Ramos (cell line): ENCODE results near the gene NUDT4.

Experiments used
- in situ Hi-C: fragments of 300-500 bp; cut with MboI; formaldehyde crosslinking; loops from one replicate; pipeline ENCODE4 v1.14.3; 2022; ENCODE audit warnings: low sequenced_read_pairs; ENCODE audit not compliant: unreplicated experiment

The NUDT4 gene

GRCh38 chr12:93365616-93366405 lies 11.9 kb upstream of the NUDT4 start:
- in situ Hi-C loops, result no loop called here

DNA sequence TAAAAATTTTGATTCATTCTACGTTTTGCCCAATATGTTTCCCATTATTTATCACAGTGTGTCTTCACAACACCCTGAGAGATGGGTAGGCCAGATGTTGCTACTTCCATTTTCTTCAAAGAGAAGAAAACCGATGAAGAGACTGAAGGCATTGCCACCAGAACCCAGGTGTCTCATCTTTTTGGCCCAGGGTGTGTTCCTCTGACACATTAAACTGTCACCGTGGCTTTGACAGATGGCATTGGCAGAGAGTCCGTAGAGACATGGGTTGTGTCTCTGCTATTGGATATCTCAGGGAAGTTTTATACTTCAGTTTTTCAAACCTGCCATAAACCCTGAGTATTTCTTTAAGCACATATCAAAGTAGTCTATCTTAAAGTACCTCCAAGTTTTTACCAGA lies 11.3 kb upstream of the NUDT4 start:
- in situ Hi-C loops, result no loop called here

GRCh38 chr12:93368766-93369165 lies 9.0 kb upstream of the NUDT4 start:
- in situ Hi-C loops, result no loop called here

- in situ Hi-C loops, result no loop called here
These were observed 8.2 kb upstream of the NUDT4 start for GRCh38 chr12:93369505-93369904.

DNA sequence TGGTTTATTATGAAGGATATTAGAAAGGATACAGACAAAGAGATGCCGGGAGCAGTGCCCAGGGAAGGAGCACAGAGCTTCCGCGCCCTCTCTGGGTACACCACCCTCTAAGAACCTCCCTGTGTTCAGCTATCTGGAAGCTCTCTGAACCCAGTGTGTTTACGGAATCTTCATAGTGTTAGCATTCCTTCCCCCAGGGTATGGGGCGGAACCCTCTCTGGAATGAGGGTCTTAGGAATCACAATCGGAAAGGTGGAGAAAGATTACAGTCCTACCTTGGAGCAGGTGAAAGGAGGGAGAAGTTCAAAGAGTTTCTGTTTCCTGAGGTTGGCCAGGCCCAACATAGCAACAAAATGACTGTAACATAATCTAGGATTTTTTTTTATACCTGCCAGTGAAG lies 6.8 kb upstream of the NUDT4 start:
- in situ Hi-C loops, result no loop called here

- in situ Hi-C loops, result no loop called here
These were observed 3.6 kb upstream of the NUDT4 start for GRCh38 chr12:93373961-93374656.

DNA sequence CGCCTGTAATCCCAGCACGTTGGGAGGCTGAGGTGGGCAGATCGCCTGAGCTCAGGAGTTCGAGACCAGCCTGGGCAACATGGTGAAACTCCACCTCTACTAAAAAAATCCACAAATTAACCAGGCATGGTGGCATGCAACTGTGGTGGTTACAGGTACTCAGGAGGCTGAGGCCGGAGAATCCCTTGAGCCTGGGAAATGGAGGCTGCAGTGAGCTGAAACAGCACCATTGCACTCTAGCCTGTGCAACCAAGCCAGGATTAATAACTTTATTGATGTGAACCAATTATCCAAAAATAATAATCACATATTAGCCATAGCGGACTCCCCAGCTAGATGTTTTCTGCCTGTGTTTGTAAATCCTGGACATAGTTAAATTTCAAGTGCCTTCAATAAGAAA lies 1.8 kb upstream of the NUDT4 start:
- in situ Hi-C loops, result loop anchor here (25.0 kb wide), 1 partner anchor 589 kb away; no protein-coding TSS in a partner anchor

- in situ Hi-C loops, result loop anchor here (25.0 kb wide), 1 partner anchor 589 kb away; no protein-coding TSS in a partner anchor
These were observed 1.1 kb upstream of the NUDT4 start for GRCh38 chr12:93376436-93377251.

DNA sequence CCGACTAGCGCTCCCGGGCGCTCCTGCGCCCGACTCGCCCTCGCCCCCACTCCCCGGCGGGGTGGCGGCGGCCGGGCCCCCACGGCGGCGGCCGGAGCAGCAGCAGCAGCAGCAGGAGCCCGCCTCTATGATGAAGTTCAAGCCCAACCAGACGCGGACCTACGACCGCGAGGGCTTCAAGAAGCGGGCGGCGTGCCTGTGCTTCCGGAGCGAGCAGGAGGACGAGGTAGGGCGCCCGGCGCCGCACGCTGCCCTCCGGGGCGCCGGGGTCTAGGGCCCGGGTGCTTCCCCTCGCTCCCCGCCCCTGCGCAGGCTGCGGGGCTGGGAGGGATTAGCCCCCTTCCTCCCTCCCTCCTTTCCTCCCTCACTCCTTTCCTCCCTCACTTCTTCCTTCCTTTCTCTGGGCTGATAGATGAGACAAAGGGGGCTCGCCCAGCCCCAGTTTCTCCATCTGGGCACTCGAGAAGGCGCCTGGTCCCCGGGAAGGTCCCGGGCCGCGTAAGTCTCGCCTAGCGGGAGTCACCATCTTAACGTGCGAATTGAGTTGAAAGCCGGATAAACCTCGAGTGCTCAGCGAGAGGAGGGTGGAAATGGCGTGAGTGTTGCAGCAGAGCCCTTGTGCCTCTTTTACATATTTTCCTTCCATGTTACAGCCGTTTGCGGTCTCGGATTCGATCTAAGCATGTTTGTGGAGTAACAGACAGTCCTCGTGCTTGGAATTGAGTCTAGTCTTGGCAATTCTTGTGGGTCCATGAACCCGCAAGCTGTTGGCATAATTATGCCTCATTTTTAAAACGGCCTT lies 672 bp downstream of the NUDT4 start:
- in situ Hi-C loops, result loop anchor here (25.0 kb wide), 1 partner anchor 591 kb away; no protein-coding TSS in a partner anchor

- in situ Hi-C loops, result loop anchor here (25.0 kb wide), 1 partner anchor 592 kb away; no protein-coding TSS in a partner anchor
These were observed 1.2 kb downstream of the NUDT4 start for GRCh38 chr12:93378998-93379325.

DNA sequence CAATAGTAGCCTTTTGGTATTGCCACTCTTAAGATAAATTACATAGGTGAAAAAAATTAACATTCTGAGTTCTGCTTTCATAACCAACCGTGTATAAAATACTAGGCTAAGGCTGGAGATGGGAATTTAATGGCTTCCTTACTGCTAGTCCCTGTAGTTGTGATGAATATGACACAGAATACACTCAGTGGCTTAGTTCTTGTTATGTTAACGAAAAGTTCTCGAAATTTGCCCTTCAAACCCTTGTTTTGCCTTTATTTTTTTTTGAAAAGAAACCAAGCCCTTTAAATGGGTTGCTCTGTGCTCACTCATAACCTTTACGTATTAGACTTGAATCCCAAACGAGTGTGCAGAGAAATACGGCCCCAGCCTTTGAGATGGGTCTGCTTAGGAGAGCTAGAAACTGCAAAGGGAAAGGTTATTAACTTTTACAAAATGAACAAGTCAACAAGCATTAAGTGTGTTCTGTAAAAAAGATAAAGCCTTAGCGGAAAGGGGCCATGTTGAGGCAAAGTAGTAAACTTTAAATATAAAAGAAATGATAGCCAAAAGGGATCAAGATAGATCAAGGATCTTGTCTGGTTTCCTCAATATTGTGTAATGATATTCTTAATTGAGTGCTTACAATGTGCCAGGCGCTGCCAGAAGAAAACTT lies 1.7 kb downstream of the NUDT4 start:
- in situ Hi-C loops, result loop anchor here (25.0 kb wide), 1 partner anchor 592 kb away; no protein-coding TSS in a partner anchor

- in situ Hi-C loops, result loop anchor here (25.0 kb wide), 1 partner anchor 593 kb away; no protein-coding TSS in a partner anchor
These were observed 2.2 kb downstream of the NUDT4 start for GRCh38 chr12:93379981-93380361.

DNA sequence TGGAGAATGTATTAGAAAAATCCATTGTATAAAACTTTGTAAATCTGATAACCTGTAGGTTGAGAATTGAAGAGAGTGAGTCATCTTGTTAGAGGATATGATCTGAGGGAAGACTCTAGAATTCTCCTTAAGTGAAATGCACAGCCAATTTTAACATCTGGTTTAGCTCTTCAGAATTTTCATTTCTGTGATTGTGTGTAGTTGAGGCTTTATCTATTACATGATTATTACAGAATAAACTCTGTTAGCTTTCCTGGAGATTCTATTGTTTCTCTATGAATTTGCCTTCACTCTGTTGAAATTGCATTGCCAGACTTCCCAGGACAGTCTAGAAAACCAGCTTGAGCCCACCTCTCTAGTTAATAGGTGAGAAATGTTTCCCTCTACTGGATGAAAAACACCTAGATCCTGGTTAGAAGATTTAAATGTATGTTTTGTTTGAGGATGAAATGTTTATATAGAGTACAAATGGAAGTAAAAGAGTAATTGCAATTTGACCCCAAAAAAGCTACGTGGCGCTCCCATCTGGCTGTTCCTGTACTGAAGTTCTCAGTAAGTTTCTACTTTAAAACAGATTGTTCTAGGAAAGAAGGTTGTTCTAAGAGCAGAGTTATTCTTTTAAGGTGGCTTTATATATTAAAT lies 2.9 kb downstream of the NUDT4 start:
- in situ Hi-C loops, result loop anchor here (25.0 kb wide), 1 partner anchor 593 kb away; no protein-coding TSS in a partner anchor

- in situ Hi-C loops, result loop anchor here (25.0 kb wide), 1 partner anchor 594 kb away; no protein-coding TSS in a partner anchor
These were observed 3.6 kb downstream of the NUDT4 start for GRCh38 chr12:93381161-93381975.

- in situ Hi-C loops, result loop anchor here (25.0 kb wide), 1 partner anchor 595 kb away; no protein-coding TSS in a partner anchor
These were observed 4.3 kb downstream of the NUDT4 start for GRCh38 chr12:93381976-93382437.

DNA sequence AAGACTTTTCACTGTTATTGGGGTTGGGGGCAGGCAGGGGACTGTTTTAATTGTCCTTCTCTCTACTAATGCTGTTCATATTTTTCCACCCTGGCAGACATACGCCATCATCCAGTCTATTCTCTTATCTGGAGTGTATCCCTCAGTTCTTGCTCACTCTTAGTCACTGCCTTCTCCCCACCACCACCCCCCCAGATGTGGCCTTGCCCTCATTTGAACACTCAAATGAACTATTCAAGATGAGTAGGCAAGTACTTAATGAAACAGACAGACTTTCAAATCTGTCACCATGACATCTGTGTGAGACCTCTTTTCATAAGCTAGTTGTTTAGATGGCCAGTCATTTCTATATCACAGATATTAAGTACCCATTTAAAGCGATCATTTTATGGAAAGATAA lies 10.1 kb downstream of the NUDT4 start:
- in situ Hi-C loops, result loop anchor here (25.0 kb wide), 1 partner anchor 600 kb away; no protein-coding TSS in a partner anchor

DNA sequence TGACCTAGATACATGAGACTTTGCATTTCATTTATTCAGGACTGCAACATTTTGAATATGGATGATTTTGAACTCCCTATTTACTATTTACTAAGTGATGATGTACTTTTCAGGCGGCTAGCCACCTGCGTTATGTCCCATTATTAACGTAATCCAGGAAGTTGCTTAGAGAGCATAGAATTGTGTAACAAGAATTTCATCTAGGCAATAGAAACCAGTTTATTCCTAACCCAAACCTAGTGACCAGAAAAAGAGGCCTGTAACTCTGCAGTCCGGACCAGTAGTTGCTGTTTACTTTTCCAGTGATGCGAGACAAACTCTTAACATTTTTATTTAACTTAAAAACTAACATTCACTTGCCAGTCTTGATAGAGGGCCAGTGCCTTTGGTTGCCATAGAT lies 12.3 kb downstream of the NUDT4 start:
- in situ Hi-C loops, result loop anchor here (10.0 to 25.0 kb wide), 3 partner anchors 295 to 603 kb away; no protein-coding TSS in a partner anchor
